GM18858 (cell line): ENCODE data around the gene ZNF524.

Experiments used
- ATAC-seq: cut with Tn5 transposase; IDR thresholded peaks from one replicate; pipeline ENCODE4 v1.9.1; 2021; ENCODE audit not compliant: unreplicated experiment

Gene ZNF524

GRCh38 chr19:55640577-55641425, 40.7 kb downstream of the ZNF524 start, which contains the start of gene ZNF580:
Gene ZNF580 (plus strand): TSS chr19:55641002. CDS start chr19:55642509, 1,507 bp downstream.
- no peak for ATAC-seq

GRCh38 chr19:55641426-55642152, 41.5 kb downstream of the ZNF524 start:
- no peak for ATAC-seq

DNA sequence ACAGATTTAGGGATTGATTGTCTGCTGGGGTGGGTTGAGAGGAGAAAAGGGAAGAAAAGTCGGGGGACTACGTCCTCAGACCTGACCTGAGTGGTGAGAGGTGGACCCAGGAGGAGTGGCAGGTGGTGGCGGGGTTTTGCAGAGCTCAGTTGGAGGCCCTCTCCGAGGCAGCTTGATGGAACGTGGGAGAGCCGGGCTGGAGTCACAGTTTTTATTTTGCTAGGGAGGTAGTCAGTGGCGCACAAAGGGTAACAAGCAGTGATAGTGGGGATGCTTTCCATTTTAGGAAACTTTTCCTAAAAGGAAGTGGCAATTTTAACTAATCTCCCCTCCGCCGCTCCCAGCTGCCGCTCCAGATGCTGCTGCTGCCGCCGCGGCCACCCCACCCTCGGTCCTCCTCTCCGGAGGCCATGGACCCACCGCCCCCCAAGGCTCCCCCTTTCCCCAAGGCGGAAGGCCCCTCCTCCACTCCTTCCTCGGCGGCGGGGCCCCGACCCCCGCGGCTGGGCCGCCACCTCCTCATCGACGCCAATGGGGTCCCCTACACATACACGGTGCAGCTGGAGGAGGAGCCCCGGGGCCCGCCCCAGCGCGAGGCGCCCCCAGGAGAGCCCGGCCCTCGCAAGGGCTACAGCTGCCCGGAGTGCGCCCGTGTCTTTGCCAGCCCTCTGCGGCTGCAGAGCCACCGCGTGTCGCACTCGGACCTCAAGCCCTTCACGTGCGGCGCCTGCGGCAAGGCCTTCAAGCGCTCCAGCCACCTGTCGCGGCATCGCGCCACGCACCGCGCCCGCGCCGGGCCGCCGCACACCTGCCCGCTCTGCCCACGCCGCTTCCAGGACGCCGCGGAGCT, 42.3 kb downstream of the ZNF524 start:
- no peak for ATAC-seq

DNA sequence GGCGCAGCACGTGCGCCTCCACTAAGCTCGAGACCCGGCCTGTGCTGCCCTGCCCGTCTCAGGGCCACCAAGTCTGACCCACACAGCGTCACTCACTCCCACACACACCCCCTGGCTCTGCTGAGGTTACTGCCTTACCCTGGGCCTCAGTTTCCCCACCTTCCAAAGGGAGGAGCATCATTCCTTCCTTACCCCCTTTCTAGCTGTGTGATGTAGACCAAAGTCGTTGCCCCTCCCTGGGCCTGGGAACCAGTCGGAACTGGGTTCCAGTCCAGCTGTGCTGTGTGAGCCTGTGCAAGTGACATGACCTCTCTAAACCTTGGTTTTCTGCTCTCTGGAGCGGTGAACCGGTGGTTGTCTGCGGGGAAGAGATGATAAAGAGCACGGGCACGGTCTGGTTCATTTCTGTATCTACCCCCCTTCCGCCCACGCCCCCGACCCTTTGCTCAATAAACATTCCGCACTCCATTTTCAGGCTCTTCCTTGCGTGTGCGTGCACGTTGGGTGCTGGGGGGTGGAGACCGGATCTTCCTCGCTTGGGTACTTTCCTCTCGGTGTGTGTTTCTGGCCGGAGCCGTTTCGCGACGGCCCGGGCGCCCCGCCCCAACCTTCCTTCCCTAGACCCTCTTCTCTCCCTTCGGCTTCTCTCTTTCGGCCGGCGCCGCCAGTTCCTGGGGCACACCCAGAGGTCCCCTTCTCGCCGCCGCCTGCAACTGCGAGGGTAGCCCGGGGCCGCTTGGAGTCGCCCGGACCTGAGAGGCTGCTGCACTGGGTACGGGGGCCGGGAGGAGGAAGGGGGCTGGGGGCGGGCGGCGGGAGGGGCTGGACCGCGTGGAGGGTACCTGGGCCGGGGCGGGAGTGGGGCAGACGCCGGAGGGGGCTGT, 43.2 kb downstream of the ZNF524 start, which contains the start of gene ZNF581:
ZNF581 (plus strand) TSS at position 647 of the 884 bp plus-strand sequence. CDS start 923 bp downstream, outside the sequence.
- ATAC-seq = no peak

GRCh38 chr19:55643887-55644176, 43.7 kb downstream of the ZNF524 start:
- ATAC-seq = no peak

- no peak for ATAC-seq
Measured at GRCh38 chr19:55644191-55644833, 44.2 kb downstream of the ZNF524 start.

DNA sequence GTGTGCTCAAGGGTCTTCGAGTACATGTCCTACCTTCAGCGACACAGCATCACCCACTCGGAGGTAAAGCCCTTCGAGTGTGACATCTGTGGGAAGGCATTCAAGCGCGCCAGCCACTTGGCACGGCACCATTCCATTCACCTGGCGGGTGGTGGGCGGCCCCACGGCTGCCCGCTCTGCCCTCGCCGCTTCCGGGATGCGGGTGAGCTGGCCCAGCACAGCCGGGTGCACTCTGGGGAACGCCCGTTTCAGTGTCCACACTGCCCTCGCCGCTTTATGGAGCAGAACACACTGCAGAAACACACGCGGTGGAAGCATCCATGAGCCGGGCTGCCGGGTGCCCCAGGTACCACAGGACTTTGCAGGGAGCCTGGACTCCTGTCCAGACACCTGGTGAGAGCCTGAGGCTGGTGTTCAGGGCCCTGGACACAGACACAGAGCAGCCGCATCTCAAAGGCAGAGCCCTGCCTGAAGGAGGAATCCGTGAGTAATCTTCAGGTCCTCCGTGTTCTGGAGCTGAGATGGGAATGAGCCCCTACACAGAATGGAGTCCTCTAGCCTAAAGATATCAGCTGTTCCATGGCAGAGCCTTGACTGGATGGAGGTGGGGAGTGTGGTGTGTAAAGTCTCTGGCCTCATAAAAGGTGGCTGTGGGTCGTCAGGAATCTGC, 44.9 kb downstream of the ZNF524 start:
- ATAC-seq = no peak

GRCh38 chr19:55645512-55645881, 45.4 kb downstream of the ZNF524 start:
- ATAC-seq = no peak

- ATAC-seq = no peak
Measured at GRCh38 chr19:55646889-55647731, 47.0 kb downstream of the ZNF524 start.

DNA sequence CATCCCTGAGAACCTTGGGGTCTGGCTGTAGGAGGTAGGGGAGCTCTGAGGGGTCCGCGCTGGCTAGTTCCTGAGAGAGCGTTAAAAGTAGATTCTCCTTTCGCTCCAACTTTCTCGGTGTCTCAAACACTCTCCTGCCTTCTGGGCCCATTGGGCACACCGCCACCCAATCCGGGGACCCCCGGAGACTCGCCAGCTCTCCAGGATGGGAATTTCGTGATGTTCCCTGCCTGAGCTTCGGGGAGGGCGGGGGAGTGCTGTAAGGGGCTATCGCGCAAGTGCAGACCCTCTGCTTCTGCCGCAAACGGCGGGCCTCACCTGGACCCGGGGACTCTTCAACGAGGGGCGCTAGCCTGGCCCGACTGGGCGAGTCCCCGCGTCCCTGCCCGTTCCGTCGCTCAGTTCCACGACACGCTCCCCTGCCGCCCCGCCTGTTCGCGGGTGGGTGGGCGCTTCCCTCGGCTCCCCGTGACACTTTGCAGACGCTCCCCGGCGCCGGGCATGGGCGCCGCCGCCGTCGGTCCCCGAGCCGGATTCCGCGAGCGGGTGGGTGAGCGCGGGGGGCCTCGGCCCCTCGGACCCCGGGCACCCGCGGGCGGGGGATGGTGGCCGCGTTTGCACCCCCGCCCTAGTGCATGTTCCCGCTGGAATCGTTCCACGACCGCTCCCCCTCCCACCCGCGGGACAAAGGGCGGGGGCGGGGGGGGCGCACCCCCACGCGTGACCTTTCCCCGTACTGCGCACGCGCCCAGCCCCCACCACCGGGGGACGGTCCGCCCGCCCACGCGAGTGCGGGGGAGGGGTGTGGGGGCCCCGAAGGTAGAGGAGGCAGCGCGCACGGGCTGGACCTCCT, 47.9 kb downstream of the ZNF524 start, which contains the start of gene CCDC106:
CCDC106 (plus strand) TSS at position 481 of the 853 bp plus-strand sequence. CDS start 835 bp downstream, outside the sequence.
- no peak for ATAC-seq

- ATAC-seq = no peak
Measured at GRCh38 chr19:55648585-55649267, 48.6 kb downstream of the ZNF524 start.

GRCh38 chr19:55649268-55650125, 49.4 kb downstream of the ZNF524 start:
- no peak for ATAC-seq

- ATAC-seq = no peak
Measured at GRCh38 chr19:55650126-55650557, 50.1 kb downstream of the ZNF524 start.

GRCh38 chr19:55650602-55651230, 50.6 kb downstream of the ZNF524 start:
- no peak for ATAC-seq

DNA sequence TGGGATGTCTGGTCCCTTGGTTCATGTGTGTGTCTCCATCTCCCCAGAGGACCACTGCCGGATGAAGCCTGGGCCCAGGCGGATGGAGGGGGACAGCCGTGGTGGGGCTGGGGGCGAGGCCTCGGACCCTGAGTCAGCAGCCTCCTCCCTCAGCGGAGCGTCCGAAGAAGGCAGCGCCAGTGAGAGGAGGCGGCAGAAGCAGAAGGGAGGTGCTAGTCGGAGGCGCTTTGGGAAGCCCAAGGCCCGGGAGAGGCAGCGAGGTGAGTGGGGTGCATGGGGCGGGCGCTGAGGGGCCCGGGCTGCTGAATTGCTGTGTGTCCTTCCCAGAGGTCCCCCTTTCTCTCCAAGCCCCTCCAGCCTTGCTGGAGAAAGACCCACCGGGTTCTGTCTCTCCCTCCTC, 51.1 kb downstream of the ZNF524 start:
- ATAC-seq = no peak
